ENCODE measurements around the gene WFDC10A.

DNA sequence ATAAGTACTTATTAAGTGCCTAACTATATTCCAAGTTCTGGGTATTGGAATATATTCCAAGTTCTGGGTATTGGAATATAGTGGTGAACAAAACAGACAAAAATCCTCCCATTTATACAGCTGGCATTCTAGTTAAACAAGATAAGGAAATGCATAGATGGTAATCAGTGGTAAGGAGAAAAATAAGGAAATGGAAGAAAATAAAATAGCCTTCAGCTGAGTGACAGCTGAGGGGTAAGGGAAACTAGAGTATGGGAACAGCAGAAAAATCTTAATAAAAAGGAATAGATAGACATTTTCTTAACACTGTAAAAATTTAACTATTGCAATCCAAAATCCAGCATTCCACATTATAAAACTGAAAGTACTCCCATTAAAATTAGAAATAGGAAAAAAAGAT, 17.2 kb upstream of the WFDC10A start:
- TF ChIP-seq CTCF (IDR thresholded peaks at IDR 0.05): no peak
- TF ChIP-seq ZFX (IDR thresholded peaks at IDR 0.05; ENCODE audit: borderline replicate concordance): no peak
